Stimulated activated CD4-positive, alpha-beta T cell treated with anti-CD3 and anti-CD28 coated beads, TNF-alpha, amount 100 ng/mL, for 4 hours (primary cell): ENCODE results near the gene AFF2.

ENCODE experiments used
- DNase-seq, 3 experiments: peaks; one replicate each; pipeline ENCODE4 v3.0.0-alpha.2; 2020; ENCODE audit warnings: low read depth in 3 of 3

Gene AFF2

DNA sequence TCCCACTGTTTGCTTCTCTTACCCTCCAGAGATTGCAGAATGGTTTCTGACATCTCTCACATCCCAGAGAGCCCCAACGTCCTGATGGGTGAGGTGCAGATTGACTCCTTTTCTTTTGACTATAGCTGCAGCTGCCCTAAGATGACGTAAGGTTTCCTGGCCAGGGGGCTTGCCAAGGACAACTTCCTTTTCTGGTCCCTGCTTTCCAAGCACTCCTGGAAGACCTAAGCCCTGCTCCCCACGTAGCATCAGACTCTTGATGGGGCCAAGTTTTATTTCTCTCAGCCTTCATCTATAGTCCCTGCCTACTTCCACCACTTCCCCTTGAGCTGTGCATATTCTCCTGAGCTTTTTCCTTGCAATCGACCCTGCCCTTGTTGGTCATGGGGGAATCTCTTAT is 507.0 kb downstream of the AFF2 start:
- DNase-seq: no peak

DNA sequence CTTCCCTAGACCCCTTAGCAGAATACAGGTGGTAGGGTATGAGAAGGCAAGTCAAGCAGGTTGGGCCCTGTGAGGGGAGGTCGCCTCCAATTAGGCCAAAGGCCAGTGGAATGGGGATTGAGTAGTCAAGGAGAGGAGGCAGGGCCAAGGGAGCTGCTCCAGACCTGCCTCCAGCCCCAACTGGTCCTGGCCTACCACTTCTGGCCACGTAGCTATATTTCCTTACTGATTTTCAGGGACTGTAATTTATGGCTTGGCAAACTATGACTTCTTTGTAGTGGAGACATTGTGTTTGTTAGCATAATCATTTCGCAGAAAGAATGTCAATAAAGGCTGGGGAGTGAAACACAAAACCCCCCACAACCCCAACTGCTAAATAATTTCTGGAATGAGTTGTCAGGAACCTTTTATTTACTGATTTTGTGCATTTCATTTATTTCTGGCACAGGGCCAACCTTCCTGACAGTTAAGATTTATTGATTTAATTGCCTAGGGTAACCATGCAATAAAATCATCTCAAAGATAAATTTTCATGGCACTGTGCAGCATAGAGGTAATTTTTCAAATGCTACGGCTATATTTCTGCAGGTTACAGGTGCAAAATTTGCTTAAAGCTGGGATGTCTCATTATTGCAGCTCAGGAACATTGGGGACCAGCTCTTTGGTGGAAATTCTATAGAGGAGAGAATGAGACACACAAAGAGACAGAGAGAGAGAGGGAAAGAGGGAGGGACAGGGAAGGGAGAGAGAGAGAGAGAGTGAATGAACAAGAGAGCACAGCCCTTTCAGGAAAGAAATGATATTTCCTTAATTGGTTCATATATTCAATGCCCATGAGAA is 509.8 kb downstream of the AFF2 start:
- no peak for DNase-seq

DNA sequence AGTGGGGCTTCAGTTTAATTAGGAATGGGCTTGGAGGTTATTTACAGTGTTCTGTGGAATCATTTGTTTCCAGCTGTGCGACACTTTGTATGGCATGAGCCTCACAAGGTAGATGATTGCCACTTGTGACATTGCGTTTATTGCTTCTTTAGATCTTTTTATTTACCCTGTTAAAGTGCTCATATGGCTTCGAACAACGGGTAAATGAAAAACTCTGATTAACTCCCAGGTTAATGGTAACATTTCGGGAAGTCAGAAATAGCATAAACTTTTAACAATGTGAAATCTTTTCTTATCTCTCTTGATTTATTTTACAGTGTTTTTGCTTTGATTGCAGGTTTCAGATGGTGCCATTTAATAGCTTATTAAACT is 510.4 kb downstream of the AFF2 start:
- no peak for DNase-seq

DNA sequence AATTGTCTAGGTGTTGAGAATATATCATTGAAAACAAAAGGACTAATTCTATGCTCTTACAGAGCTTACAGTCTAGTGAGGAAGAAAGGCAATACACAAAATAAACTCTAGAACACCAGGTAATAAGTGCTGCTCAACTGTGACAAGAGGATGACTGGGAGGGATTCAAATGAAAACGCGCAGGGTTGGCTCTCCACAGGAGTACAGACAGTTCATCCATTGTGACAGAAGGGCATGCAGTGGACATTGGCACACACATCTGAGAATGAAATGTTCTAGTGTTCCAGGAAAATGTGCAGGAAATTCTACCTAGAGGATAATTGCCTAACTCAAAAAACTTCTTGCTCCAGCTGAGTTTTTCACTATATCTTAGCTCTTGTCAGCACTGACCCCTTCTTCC is 512.7 kb downstream of the AFF2 start:
- no peak for DNase-seq

DNA sequence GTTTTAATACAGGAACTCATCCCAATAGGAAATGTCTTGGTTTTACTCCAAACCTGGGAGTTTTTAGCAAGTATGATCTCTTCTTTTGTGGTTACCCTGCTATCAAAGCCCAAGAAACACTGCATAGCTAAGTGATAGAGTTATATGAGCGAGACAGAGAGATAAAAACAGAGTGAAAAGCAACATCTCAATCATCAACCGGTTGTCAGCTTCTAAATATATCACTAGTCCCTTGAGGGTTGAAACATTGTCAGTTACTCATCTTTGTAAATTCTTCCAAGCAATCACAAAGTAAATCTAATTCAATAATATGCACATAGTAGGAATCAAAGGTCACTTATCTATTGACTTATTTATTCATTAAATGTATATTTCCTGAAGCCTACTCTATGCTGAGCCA is 520.7 kb downstream of the AFF2 start:
- DNase-seq: no peak

DNA sequence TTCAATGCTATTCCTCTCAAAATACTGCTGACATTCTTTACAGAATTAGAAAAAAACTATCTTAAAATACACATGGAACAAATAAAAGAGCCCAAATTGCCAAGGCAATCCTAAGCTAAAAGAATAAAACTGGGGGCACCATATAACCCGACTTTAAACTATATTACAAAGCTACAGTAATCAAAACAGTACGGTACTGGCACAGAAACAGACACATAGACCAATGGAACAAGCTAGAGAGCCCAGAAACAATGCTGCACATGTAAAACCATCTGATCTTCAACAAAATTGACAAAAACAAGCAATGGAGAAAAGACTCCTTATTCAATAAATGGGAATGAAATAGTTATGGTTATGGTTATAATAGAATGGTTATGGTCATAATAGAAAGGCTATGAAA is 522.1 kb downstream of the AFF2 start:
- no peak for DNase-seq

DNA sequence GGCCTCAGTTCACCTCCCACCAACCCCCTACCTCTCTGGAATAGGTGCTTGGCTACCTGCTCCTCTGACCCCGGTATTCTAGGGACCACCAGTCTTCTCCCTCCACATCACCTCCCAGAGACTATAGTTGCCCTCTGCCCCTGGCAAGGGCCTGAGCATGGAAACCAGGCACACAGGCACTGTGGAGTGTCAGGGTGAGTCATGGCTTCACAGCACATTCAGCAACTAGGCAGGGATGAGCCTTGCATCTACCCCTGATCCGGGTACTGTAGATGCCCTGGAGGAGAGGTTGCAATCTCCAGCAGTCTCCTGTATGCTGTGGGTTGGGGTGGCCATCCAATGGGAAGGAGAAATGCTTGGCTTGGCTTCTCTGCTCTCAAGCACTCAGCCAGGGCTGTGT is 532.0 kb downstream of the AFF2 start:
- no peak for DNase-seq

DNA sequence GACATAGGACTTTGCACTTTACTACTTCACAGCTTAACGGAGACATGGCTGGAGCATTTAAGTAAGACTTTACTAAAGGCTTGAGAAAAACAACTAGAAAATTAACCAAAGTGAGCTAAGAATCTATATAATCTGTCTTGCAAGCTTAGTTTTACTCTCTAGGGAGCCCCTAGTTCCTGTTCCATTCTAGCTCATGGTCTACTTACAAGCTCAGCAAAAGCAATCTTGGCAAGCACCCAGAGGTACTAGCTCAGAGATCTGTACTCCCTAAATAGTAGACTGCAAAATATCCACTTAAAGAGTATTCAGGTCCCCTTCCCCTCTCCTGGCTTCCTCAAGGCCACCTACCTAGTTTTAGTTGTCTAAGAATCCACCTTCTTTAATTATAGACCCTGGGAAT is 535.7 kb downstream of the AFF2 start:
- DNase-seq: no peak

DNA sequence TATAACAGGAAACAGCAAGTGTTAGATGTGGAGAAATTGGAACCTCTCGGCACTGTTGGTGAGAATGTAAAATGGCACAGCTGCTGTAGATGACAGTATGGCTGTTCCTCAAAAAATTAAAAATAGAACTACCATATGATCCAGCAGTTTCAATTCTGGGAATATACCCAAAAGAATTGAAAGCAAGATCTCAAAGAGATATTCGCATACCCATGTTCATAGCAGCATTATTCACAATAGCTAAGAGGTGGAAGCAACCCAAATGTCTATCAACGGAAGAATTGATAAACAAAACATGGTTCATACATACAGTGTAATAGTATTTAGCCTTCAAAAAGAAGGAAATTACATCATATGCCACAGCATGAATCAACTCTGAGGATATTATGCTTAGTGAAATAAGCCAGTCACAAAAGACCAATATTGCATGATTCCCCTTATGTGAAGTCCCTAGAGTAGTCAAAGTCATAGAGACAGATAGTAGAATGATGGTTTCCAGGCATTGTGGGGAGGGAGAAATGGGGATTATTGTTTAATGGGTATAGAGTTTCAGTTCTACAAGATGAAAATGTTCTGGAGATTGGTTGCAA is 537.0 kb downstream of the AFF2 start:
- DNase-seq: no peak

DNA sequence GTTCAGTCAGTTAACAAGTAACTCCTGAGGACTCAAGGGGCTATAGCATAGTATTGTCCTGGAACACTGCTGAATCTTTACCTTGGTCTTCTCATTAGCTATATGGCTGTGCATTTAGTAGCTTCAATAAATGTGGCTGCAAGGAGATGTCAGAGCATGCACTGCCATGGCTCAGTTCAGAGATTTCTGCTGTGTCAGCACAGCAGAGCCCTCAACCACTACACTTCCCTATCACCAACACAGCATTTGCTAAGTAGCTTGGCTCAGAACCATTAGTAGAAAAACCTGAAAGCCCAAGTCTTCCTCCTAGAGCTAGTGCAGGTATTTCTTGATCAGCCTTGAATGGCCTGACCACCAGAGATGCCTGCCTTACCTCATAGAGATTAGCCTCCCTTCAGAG is 538.6 kb downstream of the AFF2 start:
- no peak for DNase-seq

DNA sequence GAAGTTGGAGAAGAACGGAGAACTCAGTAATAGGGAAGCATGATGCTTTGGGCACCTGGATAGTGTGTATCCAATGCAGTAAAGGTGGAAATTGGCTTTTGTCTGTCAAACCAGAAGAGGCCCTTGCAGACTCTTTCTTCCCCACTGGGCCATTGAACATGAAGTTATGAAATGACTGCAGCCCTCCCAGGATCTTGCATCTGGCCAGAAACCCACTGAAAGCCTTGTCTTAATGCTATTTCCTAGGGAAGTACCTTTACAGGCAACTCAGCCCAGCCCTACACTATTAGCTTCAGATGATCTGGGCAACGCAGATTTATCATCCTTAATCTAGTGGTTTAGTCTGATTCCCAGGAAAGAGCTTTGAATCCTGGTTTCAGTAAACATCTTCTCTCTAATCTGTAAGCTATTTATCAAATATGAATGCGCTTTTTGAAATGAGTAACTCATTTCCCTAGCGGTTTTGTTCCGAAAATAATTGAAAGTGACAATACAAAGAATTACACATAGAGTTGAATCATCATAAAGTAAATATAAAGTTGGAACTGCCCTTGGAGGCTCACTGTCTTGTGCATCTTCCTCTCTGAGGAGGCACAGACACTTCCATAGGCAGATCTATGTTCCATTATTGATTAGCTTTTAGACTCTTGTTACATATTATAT is 540.6 kb downstream of the AFF2 start:
- DNase-seq: no peak

DNA sequence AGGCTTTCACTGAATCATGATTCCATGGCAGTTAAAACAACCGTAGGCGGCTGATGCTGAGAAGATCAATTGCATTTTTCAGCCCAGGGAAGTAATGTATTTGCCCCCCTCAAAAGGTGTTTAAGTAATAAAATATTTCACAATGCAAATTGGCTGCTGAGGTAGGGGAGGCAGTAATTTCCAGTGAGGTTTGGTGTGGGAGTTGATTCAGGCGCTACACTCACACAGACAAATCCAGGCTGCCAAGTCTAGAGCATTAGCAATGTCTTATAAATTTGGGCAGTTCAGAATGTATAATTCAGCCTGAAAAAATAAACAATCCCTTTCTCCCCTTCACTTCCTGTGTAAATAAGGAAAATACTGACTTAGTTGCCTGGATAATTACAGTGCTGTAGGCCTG is 543.0 kb downstream of the AFF2 start:
- no peak for DNase-seq

DNA sequence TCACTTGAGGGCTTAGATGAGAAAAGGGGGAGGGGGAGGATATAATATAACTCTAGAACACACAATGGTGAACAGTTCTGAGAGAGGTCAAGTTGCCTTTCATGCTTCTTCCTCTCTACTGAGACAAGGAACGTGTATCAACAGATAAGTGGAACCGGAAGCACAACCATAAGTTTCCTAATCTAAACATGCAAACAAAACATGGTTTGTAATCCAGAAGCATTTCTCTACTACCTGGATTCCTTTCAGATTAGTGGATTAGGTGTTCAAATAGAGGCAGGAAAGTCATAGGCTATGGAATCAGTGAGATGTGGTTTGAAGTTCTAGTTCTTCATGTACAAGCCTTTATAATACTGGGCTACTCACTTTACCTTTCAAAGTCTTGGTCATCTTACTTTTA is 544.1 kb downstream of the AFF2 start:
- DNase-seq: no peak

DNA sequence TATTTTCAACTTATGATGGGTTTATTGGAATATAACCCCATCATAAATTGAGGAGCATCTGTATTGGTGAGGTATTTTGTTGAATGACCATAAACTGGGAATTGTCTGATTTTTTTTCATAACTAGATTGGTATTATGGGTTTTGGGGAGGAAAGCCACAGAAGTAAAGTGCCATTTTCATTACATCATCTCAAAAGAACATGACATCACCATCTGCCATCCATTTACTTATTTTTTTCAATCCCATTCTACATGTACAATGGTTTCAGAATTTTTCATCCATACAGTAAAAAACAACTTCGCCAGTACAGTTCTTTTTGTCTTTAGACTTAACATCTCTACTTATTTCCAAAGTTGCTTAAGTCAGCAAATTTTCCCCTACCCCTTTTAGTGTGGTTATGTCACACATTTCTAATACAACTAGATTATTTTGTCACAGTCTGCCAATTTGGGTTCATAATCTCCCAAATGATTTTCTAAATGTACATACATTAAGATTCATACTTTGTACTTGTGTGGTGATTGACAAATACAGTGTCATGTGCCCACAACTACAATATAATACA is 545.3 kb downstream of the AFF2 start:
- DNase-seq: no peak
